Measurements from ENCODE around the gene ZBTB42. TPM values are rescaled to one million over a fixed set of nuclear protein-coding genes. Genes with fewer than 3 reads are reported as not detected.

The ZBTB42 gene
- total RNA-seq, 1 donor = 2.9 TPM

- Histone ChIP-seq H3K9me3 (ENCODE audit: low read depth, low read length) (no peaks in the 10 kb centered on the region), H3K36me3 (ENCODE audit: insufficient read depth, low read length) (peaks cover 16% of the 10 kb centered on the region), H3K79me2 (ENCODE audit: insufficient read depth, low read length) (no peaks in the 10 kb centered on the region), H3K27ac (ENCODE audit: low read depth, low read length) (no peak overlapping the region), H3K4me1 (ENCODE audit: insufficient read depth, low read length) (no peaks in the 10 kb centered on the region), H3K4me3 (ENCODE audit: insufficient read depth, low read length) (no peak overlapping the region), H4K20me1 (ENCODE audit: insufficient read depth, low read length) (peaks cover 7% of the 10 kb centered on the region), H2AFZ (ENCODE audit: low read length) (no peak overlapping the region), H3K27me3 (ENCODE audit: insufficient read depth, low read length) (no peaks in the 10 kb centered on the region), H3K4me2 (ENCODE audit: insufficient read depth, low read length) (no peak overlapping the region)
- no peak for TF ChIP-seq CTCF (IDR thresholded peaks at IDR 0.05; ENCODE audit: extremely low read depth, low read depth, low read length)
- DNase-seq (ENCODE audit: insufficient read length, low spot score, missing footprints) = no peak
Observed at GRCh38 chr14:104766863-104767633, 33.9 kb upstream of the ZBTB42 start.

GRCh38 chr14:104767634-104767918 lies 33.3 kb upstream of the ZBTB42 start:
- Histone ChIP-seq H3K79me2 (ENCODE audit: insufficient read depth, low read length) (no peaks in the 10 kb centered on the region), H3K9me3 (ENCODE audit: low read depth, low read length) (no peaks in the 10 kb centered on the region), H4K20me1 (ENCODE audit: insufficient read depth, low read length) (peaks cover 7% of the 10 kb centered on the region), H3K27ac (ENCODE audit: low read depth, low read length) (no peak overlapping the region), H3K4me1 (ENCODE audit: insufficient read depth, low read length) (no peaks in the 10 kb centered on the region), H3K36me3 (ENCODE audit: insufficient read depth, low read length) (peaks cover 21% of the 10 kb centered on the region), H2AFZ (ENCODE audit: low read length) (no peak overlapping the region), H3K27me3 (ENCODE audit: insufficient read depth, low read length) (no peaks in the 10 kb centered on the region), H3K4me3 (ENCODE audit: insufficient read depth, low read length) (no peak overlapping the region), H3K4me2 (ENCODE audit: insufficient read depth, low read length) (no peak overlapping the region)
- DNase-seq (ENCODE audit: insufficient read length, low spot score, missing footprints) = peak; percentile 41
- no peak for TF ChIP-seq CTCF (IDR thresholded peaks at IDR 0.05; ENCODE audit: extremely low read depth, low read depth, low read length)

GRCh38 chr14:104768437-104769323 lies 32.2 kb upstream of the ZBTB42 start:
- Histone ChIP-seq H3K27me3 (ENCODE audit: insufficient read depth, low read length) (no peaks in the 10 kb centered on the region), H3K4me3 (ENCODE audit: insufficient read depth, low read length) (no peak overlapping the region), H3K4me1 (ENCODE audit: insufficient read depth, low read length) (no peaks in the 10 kb centered on the region), H3K36me3 (ENCODE audit: insufficient read depth, low read length) (peaks cover 29% of the 10 kb centered on the region), H2AFZ (ENCODE audit: low read length) (no peak overlapping the region), H3K4me2 (ENCODE audit: insufficient read depth, low read length) (no peak overlapping the region), H3K9me3 (ENCODE audit: low read depth, low read length) (no peaks in the 10 kb centered on the region), H4K20me1 (ENCODE audit: insufficient read depth, low read length) (peaks cover 7% of the 10 kb centered on the region), H3K27ac (ENCODE audit: low read depth, low read length) (no peak overlapping the region), H3K79me2 (ENCODE audit: insufficient read depth, low read length) (no peaks in the 10 kb centered on the region)
- peak; percentile 72 for TF ChIP-seq CTCF (IDR thresholded peaks at IDR 0.05; ENCODE audit: extremely low read depth, low read depth, low read length)
- peak; percentile 99 for DNase-seq (ENCODE audit: insufficient read length, low spot score, missing footprints)

Data from osteoblast (primary cell).